ENCODE measurements around the gene PDE10A.
"Not testable (repeated sequence)": the region's sequence is repeated elsewhere in the genome, so short reads cannot be mapped to it uniquely, and the experiment has no call there.

The PDE10A gene

DNA sequence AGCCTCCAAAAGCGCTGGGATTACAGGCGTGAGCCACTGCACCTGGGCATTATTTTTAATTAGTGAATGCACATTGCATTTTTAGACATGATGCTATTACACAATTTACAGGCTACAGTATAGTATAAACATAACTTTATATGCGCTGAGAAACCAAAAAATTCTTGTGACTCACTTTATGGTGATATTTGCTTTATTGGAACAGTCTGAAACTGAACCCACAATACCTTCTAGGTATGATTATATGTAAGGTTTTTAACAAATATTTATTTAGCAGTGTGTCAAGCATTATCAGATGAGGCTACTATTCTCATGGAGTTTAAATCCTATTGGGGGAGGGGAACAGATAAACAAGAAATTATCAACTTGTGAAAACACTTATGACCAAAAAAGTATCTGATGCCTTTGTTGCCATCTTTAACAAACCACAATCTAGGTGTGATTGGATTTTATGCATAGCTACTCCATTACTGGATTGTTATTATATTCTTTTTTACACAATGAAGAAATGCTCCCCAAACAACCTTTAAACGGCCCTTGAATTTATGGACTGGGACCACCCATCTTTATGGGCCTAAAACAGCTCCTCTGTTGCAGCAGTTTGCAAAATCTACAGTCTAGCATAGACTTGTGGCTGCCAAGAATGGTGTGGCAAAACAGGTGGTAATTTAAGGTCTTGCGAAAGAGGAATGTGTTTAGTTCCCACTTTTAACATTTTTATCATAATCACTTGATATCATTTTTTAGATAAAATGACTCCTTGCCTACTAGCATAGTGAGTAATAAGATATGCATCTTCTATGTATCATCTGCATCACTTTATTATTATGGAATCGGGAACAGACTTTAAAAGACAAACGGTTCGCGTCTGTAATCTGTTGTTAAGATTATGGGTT, 194.5 kb downstream of the PDE10A start:
- no peak for DNase-seq (ENCODE audit: low read depth)

- DNase-seq (ENCODE audit: low read depth), result not testable (repeated sequence)
These were observed 199.5 kb downstream of the PDE10A start for GRCh38 chr6:165463499-165463898.

DNA sequence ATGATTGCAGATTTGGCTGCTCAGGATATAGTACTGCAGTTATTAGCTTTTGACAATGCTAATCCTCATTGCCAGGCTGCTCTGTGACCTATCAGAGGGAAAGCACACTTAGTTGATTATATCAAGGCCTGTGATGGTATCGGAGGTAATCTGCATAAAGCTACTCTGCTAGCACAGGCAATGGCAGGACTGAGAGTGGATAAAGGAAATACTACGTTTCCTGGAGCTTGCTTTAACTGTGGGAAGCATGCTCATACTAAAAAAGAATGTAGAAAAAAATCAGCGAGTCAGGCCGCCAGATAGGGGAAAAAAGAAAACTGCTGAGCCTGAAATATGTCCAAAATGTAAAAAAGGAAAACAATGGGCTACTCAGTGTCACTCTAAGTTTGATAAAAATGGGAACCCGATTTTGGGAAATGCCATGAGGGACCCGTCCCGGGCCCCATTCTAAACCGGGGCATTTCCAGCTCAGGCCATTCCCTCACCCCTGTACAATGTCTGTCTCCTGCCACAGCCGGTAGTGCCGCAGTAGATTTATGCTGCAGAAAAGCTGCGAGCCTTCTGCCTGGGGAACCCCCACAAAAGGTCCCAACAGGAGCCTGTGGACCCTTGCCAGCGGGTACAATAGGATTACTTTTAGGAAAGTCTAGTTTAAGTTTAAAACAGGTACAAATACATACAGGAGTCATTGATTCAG, 203.3 kb downstream of the PDE10A start:
- not testable (repeated sequence) for DNase-seq (ENCODE audit: low read depth)

DNA sequence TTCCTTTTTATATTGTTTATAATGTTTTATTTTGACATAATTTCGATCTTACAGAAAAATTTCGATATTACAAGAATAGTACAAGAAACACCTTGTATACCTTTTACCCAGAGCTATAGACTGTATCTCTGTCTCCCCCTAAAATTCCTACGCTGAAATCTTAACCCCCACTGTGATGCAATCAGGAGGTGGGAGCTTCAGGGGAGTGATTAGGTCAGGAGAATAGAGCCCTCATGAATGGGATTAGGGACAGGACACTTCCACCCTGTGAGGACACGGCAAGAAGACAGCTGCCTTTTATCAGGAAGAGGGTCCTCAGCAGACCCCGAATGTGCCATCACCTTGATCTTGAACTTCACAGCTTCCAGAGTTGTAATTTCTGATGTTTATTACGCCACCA, 204.9 kb downstream of the PDE10A start:
- DNase-seq (ENCODE audit: low read depth), result no peak

DNA sequence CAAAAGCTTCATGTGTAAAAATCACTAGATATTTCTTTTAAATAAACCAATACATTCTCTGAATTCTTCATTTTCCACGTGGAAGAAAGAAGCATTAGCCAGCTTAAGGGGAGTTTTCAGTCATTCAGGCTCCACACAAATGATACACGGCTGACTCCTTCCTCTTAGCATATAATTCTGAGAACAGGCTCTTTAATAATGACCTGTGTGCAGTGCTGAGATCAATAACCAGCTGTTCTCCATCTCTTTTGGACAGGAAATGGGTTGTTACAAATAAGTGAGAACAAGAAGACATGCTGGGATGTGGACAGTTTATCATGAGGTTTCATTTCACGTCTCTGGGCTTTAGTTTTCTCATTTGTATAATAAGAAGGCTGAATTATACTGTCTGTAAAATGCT, 206.8 kb downstream of the PDE10A start:
- DNase-seq (ENCODE audit: low read depth), result no peak

GRCh38 chr6:165455488-165455887, 207.6 kb downstream of the PDE10A start:
- DNase-seq (ENCODE audit: low read depth), result no peak

GRCh38 chr6:165453395-165453794, 209.6 kb downstream of the PDE10A start:
- DNase-seq (ENCODE audit: low read depth), result no peak

DNA sequence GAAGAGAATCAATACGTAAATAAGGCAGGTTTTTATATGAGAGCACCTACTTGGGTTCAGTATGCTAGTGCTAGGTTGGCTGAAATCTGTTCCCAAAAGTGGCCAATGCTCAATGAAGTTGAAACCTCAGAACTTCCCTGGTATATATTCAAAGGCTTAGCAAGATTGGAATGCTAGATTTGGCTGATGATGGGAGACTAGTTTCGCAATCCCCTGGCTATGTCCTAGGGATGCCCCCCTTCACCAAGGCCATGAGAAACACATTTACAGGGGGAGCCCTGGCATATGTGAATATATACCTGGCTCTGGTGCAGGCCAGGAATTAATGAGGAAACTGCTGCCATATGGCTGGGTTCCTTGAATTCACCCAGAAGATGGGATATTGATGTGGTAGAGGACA, 211.2 kb downstream of the PDE10A start:
- DNase-seq (ENCODE audit: low read depth), result no peak

DNA sequence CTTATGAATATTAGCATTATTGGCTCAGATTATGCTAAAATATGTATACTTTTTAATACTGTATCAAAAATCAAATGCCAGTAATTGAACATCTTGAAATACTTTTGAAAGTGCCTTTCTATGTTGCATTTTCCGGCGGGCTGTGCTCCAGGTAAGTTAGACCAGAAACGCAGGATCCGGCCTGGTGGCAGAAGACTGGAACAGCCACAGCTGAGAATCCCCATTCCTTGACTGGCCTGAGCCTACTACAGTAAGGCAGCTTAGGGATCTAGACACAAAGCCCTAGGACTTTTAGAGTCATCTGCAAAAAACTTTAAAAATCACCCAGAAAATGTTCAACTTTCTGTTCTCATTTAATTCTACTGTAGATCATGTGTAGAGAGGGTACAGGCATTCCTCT, 214.8 kb downstream of the PDE10A start:
- DNase-seq (ENCODE audit: low read depth), result no peak

DNA sequence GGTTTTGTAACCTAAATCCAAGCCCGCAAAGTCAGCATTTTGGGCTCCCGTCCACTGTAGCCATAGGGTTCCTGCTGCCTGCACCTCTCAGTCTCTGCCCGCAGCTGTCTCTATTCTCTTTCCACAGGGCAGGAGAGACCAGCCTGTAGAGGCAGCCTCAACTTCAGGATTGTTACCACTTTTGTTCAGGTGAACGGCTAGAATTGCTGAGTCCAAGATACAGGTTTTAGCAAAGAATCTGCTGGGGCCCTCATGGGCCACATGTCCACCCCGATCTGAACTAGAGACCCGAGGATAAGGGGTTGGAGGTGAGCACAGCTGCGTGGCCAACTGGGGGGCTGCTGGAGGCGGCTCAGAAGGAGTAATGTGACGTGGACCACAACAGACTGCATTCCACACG, 215.9 kb downstream of the PDE10A start:
- no peak for DNase-seq (ENCODE audit: low read depth)

- DNase-seq (ENCODE audit: low read depth), result no peak
These were observed 216.7 kb downstream of the PDE10A start for GRCh38 chr6:165446331-165446730.

- DNase-seq (ENCODE audit: low read depth), result no peak
These were observed 219.6 kb downstream of the PDE10A start for GRCh38 chr6:165443462-165443861.

DNA sequence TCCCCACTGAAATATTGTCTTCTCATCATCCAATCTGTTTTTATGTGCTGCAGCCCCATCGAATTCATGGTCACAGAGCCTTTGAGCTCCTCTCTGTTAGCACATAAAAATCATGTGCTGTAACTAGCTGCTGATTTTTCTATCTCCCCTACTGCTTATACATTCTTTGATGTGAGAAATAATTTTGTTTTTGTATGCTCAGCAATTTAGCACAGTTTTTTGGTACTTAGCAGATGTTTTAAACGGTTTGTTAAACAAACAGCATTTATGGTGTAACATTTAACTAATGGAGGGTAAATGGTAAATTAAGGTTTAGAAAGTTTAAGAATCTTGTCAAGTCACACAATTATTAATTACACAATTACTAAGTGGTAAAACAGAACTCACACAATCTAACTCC, 221.9 kb downstream of the PDE10A start:
- no peak for DNase-seq (ENCODE audit: low read depth)

- peak; percentile 2 for DNase-seq (ENCODE audit: low read depth)
These were observed 223.0 kb downstream of the PDE10A start for GRCh38 chr6:165439928-165440554.

- no peak for DNase-seq (ENCODE audit: low read depth)
These were observed 236.1 kb downstream of the PDE10A start for GRCh38 chr6:165426892-165427291.

GRCh38 chr6:165422192-165422591, 240.8 kb downstream of the PDE10A start:
- no peak for DNase-seq (ENCODE audit: low read depth)

- no peak for DNase-seq (ENCODE audit: low read depth)
These were observed 245.7 kb downstream of the PDE10A start for GRCh38 chr6:165417278-165417865.

GRCh38 chr6:165404697-165405096, 258.3 kb downstream of the PDE10A start:
- no peak for DNase-seq (ENCODE audit: low read depth)

GRCh38 chr6:165404296-165404695, 258.7 kb downstream of the PDE10A start:
- DNase-seq (ENCODE audit: low read depth), result no peak

DNA sequence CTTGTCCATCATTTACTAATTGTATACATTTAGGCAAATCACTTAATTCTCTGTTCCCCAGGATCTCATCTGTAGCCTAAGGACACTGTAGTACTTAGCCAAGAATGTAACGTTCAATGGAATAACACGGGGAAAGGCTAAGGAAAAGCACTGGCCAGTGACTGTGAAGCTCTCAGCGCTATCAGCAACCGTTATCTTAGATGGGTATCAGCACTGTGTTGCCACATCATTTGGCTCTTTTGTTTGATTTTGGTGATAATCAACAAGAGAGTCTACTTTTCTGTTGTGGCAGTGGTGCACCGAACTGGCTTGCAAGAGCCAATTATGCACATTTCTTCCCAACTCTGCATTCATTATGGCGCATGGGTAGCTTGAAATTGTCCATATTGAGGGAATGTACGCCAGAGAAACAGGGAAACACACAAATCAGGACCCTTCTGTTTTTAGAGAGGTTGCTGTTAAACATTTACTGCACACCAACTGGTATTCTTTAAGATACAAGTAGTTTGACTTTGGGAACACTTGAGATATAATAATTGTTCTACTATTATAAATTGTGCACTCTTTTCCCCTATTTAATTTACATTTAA, 259.9 kb downstream of the PDE10A start:
- DNase-seq (ENCODE audit: low read depth), result no peak

GRCh38 chr6:165401092-165401491, 261.9 kb downstream of the PDE10A start:
- DNase-seq (ENCODE audit: low read depth), result no peak

GRCh38 chr6:165390475-165390874, 272.6 kb downstream of the PDE10A start:
- DNase-seq (ENCODE audit: low read depth), result no peak

Data from CMK (cell line).